Activated CD4-positive, CD25-positive, alpha-beta regulatory T cell treated with anti-CD3 and anti-CD28 coated beads, Interleukin-2, amount 50 U/mL, for 24 hours (primary cell): ENCODE data around the gene LANCL3.
A peak's percentile ranks its signal among the peaks of the same experiment; 100 is the strongest.

Experiments used
- ATAC-seq, 2 donors: fragments of 150-1000 bp; cut with Tn5 transposase; one replicate each; pipeline ENCODE4 v1.10.0; 2021; ENCODE audit warnings: mild to moderate bottlenecking in 1 of 2, moderate library complexity in 1 of 2

Gene LANCL3

GRCh38 chrX:37684973-37685372 is 113.5 kb downstream of the LANCL3 start:
- no peak for ATAC-seq

GRCh38 chrX:37685381-37686359 is 114.2 kb downstream of the LANCL3 start, which contains the start of gene XK:
TSS of gene XK (plus strand) at chrX:37685791. CDS start at chrX:37685962, 171 bp downstream.
- peak; percentile 56 to 60 for ATAC-seq

- no peak for ATAC-seq
Measured at GRCh38 chrX:37686369-37686995, 115.0 kb downstream of the LANCL3 start.

- ATAC-seq, result no peak
Measured at GRCh38 chrX:37686996-37687395, 115.5 kb downstream of the LANCL3 start.

GRCh38 chrX:37690119-37690518 is 118.7 kb downstream of the LANCL3 start:
- ATAC-seq, result no peak

GRCh38 chrX:37692918-37693317 is 121.5 kb downstream of the LANCL3 start:
- ATAC-seq, result no peak

- no peak for ATAC-seq
Measured at GRCh38 chrX:37697169-37697760, 125.8 kb downstream of the LANCL3 start.

- ATAC-seq, result no peak
Measured at GRCh38 chrX:37701588-37701987, 130.1 kb downstream of the LANCL3 start.

- no peak for ATAC-seq
Measured at GRCh38 chrX:37711991-37712390, 140.5 kb downstream of the LANCL3 start.

- no peak for ATAC-seq
Measured at GRCh38 chrX:37712458-37712857, 141.0 kb downstream of the LANCL3 start.

- ATAC-seq, result no peak
Measured at GRCh38 chrX:37714479-37714878, 143.0 kb downstream of the LANCL3 start.

- no peak for ATAC-seq
Measured at GRCh38 chrX:37716602-37717001, 145.1 kb downstream of the LANCL3 start.

- no peak for ATAC-seq
Measured at GRCh38 chrX:37717708-37718107, 146.2 kb downstream of the LANCL3 start.

GRCh38 chrX:37722595-37722994 is 151.1 kb downstream of the LANCL3 start:
- no peak for ATAC-seq

GRCh38 chrX:37726346-37726745 is 154.9 kb downstream of the LANCL3 start:
- no peak for ATAC-seq
